GM18909 (cell line): ENCODE measurements around the gene ADIPOR2.
"Not testable (repeated sequence)": the region's sequence is repeated elsewhere in the genome, so short reads cannot be mapped to it uniquely, and the experiment has no call there.

Source experiments
- ATAC-seq: cut with Tn5 transposase; IDR thresholded peaks from one replicate; pipeline ENCODE4 v1.9.1; 2021; ENCODE audit warnings: mild to moderate bottlenecking; ENCODE audit not compliant: unreplicated experiment, poor library complexity

ADIPOR2 gene

DNA sequence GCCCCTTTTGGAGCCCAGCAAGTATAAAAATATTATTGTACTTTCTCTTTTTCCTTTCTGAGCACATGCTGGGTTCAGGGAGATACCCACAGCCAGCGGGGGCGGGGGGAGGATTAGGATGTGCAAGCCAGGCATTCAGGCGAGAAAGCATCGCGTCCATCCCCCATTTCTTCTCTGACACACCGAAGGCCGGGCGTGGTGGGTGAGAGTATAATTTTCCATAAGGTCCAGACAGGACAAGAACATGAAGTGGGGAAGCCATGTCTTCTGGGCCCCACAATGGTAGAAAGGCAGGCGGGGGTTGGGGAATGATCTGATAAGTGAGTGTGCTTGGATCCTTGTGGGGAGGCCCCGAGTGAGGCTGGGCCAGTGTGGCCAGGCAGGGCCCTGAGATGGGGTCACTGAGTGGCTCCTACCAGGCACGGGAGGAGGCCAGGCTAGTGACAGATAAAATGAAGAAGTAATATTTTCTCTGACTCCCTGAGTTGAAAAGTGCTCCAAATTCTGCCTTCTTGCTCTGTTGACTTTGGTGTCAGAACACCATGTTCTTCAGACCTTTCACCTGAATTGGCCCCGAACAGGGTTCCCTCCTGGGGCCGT is 118.8 kb downstream of the ADIPOR2 start:
- no peak for ATAC-seq

DNA sequence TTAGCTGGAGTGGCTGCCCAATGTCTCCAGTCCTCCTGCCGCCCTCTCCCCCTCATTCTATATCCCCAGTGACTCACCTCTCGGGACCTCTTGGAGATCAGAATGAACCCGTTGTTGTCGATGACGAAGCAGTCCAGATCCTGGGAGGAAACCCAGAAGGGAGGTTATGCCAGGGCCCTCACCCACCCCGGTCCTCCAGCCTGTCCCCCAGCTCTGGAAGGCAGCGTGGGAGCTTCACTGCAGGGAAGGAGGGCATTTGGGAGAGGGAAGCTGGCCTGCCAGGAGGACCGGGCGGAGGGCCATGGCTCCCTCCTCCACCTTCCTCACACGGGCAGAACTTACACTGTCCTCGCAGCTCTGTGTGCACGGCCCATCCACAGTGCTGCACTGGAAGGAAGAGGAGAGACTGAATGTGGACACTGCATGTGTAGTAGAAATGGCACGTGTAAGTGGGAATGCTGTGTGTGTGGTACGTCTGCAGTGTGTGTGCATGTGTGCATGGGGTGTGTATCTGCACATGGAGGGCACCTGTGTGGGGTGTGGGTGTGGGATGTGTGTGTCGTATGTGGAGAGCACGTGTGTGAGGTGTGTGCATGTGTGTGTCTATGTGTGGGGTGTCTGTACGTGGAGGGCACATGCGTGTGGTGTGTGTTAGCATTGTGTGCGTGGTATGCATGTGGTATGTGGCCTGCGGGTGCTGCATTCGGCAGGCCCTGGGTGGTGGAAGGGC is 119.5 kb downstream of the ADIPOR2 start:
- ATAC-seq: no peak

GRCh38 chr12:1810931-1811280 is 120.0 kb downstream of the ADIPOR2 start:
- no peak for ATAC-seq

- ATAC-seq: no peak
Observed at GRCh38 chr12:1811281-1811947, 120.5 kb downstream of the ADIPOR2 start.

DNA sequence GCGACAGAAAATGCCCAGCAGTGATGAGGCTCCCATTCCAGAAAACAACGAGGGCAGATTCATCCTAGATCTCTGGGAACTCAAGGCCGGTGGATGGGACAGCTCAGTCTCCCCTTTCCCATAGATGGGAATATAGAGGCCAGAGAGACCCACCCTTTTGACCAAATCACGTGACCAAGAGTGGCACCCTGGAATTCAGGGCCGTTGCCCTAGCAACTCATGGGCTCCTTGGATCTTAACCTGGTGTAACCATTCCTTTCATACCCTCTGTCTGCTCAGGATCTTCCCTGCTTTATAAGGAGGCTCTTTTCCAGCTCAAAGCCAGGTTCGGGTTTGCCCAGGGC is 121.0 kb downstream of the ADIPOR2 start:
- ATAC-seq: no peak

- ATAC-seq: no peak
Observed at GRCh38 chr12:1812650-1813302, 121.9 kb downstream of the ADIPOR2 start.

GRCh38 chr12:1814266-1814665 is 123.4 kb downstream of the ADIPOR2 start:
- ATAC-seq: no peak

GRCh38 chr12:1815108-1815507 is 124.2 kb downstream of the ADIPOR2 start:
- ATAC-seq: no peak

DNA sequence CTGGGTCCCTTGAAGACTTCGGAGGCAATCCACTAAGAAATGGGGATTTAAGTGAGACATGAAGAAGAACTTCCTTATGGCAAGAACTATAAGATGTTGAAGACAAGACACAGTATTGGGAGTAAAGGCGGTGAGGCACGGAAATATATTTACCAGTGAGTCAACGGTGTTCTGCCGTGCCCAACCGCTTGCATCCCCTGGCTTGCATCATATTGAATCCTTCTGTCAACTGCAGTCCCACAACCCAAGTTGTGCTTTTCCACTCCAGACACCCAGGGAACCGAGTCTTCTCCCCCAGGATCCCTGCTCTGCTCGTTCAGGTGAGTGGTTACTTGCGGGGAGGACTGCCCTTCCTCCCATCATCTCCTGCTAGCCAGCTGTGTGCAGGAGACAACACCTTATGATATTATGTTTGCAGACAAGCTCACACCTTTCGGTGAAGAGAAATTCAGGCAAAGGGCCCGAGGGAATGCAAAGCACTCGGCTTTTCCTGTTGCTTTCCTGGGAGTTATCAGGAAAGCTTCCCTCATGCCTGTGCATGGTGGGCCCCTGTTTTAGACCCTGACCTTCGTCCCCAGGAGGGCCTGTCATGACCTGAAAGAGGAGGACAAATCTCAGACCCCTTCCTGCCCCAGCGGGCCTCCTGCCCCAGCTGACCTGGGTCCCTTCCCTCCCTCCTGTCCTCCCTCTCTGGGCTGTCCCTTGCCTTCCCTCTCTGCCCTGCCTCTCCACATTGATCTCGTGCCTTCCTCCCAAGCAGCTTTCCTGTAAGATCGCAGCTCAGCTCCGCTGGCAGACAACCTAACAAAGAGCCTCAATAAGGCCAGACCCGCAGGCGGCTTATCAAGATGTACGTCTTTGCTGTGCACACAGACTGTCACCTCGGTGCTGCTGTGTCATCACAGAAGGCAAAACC is 125.2 kb downstream of the ADIPOR2 start:
- ATAC-seq: no peak

- ATAC-seq: no peak
Observed at GRCh38 chr12:1816730-1817348, 126.0 kb downstream of the ADIPOR2 start.

- ATAC-seq: not testable (repeated sequence)
Observed at GRCh38 chr12:1817928-1818327, 127.1 kb downstream of the ADIPOR2 start.

DNA sequence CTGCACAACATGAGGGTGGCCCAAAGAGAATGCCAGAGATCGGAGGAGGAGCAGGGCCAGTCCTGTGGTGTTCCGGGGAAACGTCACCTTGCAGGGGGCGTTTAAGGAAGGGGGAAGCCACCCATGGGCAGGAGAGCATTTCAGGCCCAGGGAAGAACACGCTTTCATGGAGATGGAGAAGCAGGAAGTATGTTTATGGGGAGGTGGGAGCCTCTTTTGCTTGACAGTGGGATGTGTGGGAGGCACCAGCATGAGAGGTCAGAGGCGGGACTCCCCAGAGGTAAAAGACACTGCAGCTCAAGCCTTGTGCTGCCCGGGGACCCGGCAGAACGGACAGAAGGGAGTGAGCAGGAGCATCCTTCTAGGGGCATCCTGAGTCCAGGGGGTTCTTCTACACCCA is 128.2 kb downstream of the ADIPOR2 start:
- ATAC-seq: no peak

GRCh38 chr12:1819571-1819970 is 128.7 kb downstream of the ADIPOR2 start:
- no peak for ATAC-seq

DNA sequence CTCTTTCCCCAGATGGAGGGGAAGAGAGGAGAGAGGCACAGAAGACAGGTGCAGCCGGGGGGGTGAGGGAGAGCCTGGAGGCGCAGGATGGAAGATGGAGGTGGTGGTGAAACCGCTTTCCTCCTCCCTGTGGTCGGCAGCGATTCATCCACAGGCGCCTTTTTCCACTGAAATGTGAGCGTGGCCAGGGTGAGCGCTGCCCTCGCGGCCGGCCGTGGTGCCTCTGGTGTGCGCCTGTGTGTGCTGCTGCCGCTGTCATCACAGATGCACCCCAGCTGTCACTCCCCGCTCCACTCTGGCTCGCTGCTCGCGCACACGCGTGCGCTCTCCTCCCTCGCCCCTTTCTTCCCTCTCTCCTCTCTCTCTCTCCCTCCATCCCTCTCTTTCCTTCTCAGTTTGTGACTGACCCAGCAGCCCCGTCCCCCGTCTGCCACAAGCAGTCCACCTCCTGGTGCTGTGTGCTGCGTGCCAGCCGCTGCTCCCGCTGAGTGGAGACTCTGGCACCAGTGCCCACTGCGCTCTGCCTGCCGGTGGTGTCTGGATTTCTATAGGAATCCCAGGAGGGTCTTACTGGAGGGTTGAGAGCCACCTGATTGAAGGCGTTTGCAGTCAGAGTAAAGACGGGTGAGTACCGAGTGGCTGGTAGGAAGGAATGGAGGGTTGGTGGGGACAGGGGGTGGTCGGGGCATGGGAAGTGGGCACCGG is 129.5 kb downstream of the ADIPOR2 start, which contains the start of gene LRTM2:
LRTM2 (plus strand) TSS at position 375 of the 705 bp plus-strand sequence. CDS start 7,584 bp downstream, outside the sequence.
- ATAC-seq: no peak

GRCh38 chr12:1820896-1821291 is 130.0 kb downstream of the ADIPOR2 start:
- no peak for ATAC-seq

- no peak for ATAC-seq
Observed at GRCh38 chr12:1821805-1822204, 130.9 kb downstream of the ADIPOR2 start.

- no peak for ATAC-seq
Observed at GRCh38 chr12:1822699-1823098, 131.8 kb downstream of the ADIPOR2 start.

- ATAC-seq: no peak
Observed at GRCh38 chr12:1823237-1823636, 132.4 kb downstream of the ADIPOR2 start.
